ENCODE data around the gene ERFL.

ERFL gene

GRCh38 chr19:41859618-41860418 is 68.4 kb downstream of the ERFL start, which contains the start of gene RPS19:
Gene RPS19, plus strand, starts transcription at chr19:41860255. Its CDS starts 520 bp downstream, at chr19:41860775.
- DNase-seq (ENCODE audit: low read depth, low spot score) = peak; percentile 97

GRCh38 chr19:41859213-41859617 is 69.0 kb downstream of the ERFL start:
- DNase-seq (ENCODE audit: low read depth, low spot score) = no peak

All from activated naive CD8-positive, alpha-beta T cell treated with anti-CD3 and anti-CD28 coated beads, Interleukin-2, amount 50 U/mL, for 16 hours (primary cell).